ENCODE measurements around the gene WNT9A.

- no peak for TF ChIP-seq POLR2A (IDR thresholded peaks at IDR 0.05)
- TF ChIP-seq CTCF (IDR thresholded peaks at IDR 0.05): no peak
Observed at GRCh38 chr1:227913396-227913763, 34.4 kb downstream of the WNT9A start.
